Activated T-cell treated with anti-CD3 and anti-CD28 coated beads for 4 hours (primary cell): Measurements from ENCODE around the gene PCYT1A.
"Not testable (repeated sequence)": the region's sequence is repeated elsewhere in the genome, so short reads cannot be mapped to it uniquely, and the experiment has no call there.

Experiments
- DNase-seq: peaks from one replicate; pipeline ENCODE4 v3.0.0-alpha.2; 2020

Gene PCYT1A

GRCh38 chr3:196287440-196288140 lies at the start of gene PCYT1A:
Gene PCYT1A (minus strand): TSS chr3:196287726. CDS start chr3:196270531, 17,195 bp downstream.
- DNase-seq = peak; percentile 53

GRCh38 chr3:196336319-196337145 lies 49.0 kb upstream of the PCYT1A start:
- no peak for DNase-seq

GRCh38 chr3:196335503-196335948 lies 48.0 kb upstream of the PCYT1A start:
- DNase-seq = no peak

- no peak for DNase-seq
Observed at GRCh38 chr3:196334982-196335381, 47.5 kb upstream of the PCYT1A start.

- no peak for DNase-seq
Observed at GRCh38 chr3:196332168-196332567, 44.6 kb upstream of the PCYT1A start.

- no peak for DNase-seq
Observed at GRCh38 chr3:196327405-196327804, 39.9 kb upstream of the PCYT1A start.

GRCh38 chr3:196326936-196327335 lies 39.4 kb upstream of the PCYT1A start:
- no peak for DNase-seq

GRCh38 chr3:196323691-196324090 lies 36.2 kb upstream of the PCYT1A start:
- DNase-seq = no peak

GRCh38 chr3:196323016-196323415 lies 35.5 kb upstream of the PCYT1A start:
- DNase-seq = no peak

GRCh38 chr3:196321162-196321561 lies 33.6 kb upstream of the PCYT1A start:
- no peak for DNase-seq

- DNase-seq = no peak
Observed at GRCh38 chr3:196320137-196320536, 32.6 kb upstream of the PCYT1A start.

GRCh38 chr3:196317687-196318467 lies 30.4 kb upstream of the PCYT1A start, which contains the start of gene DYNLT2B:
Gene DYNLT2B (minus strand): TSS chr3:196318240. CDS start chr3:196318152, 88 bp downstream.
- DNase-seq = peak; percentile 70

GRCh38 chr3:196316799-196317686 lies 29.5 kb upstream of the PCYT1A start:
- not testable (repeated sequence) for DNase-seq

- no peak for DNase-seq
Observed at GRCh38 chr3:196315821-196316220, 28.3 kb upstream of the PCYT1A start.

GRCh38 chr3:196314597-196314996 lies 27.1 kb upstream of the PCYT1A start:
- no peak for DNase-seq

GRCh38 chr3:196314086-196314485 lies 26.6 kb upstream of the PCYT1A start:
- DNase-seq = not testable (repeated sequence)

- not testable (repeated sequence) for DNase-seq
Observed at GRCh38 chr3:196302960-196303359, 15.4 kb upstream of the PCYT1A start.

- not testable (repeated sequence) for DNase-seq
Observed at GRCh38 chr3:196302551-196302950, 15.0 kb upstream of the PCYT1A start.

GRCh38 chr3:196298521-196298920 lies 11.0 kb upstream of the PCYT1A start:
- DNase-seq = no peak

GRCh38 chr3:196292286-196292923 lies 4.9 kb upstream of the PCYT1A start:
- DNase-seq = no peak

GRCh38 chr3:196288141-196288460 lies 575 bp upstream of the PCYT1A start:
- DNase-seq = no peak

GRCh38 chr3:196287090-196287439 lies 461 bp downstream of the PCYT1A start:
- DNase-seq = peak; percentile 5
